A673 (cell line): ENCODE measurements around the gene MRTFA. TPM values are rescaled to one million over a fixed set of nuclear protein-coding genes. Genes with fewer than 3 reads are reported as not detected.

ENCODE experiments used
- BruUV-seq: library from RNA; stranded (reverse); fragments of 400-500 nt; replicated peaks from 2 replicates; lab custom pipeline; 2021; lab: Mats Ljungman, UMichigan
- CTCF ChIA-PET: fragments of 300-600 bp; sonication (Branson Sonifier 250); formaldehyde crosslinking; loops from one replicate; lab custom pipeline; 2022; ENCODE audit warnings: antibody characterized with exemption; lab: Charles Lee
- POLR2A ChIA-PET: fragments of 300-600 bp; sonication (Branson Sonifier 250); formaldehyde crosslinking; loops from one replicate; lab custom pipeline; 2022; ENCODE audit warnings: antibody characterized with exemption; ENCODE audit not compliant: low non-redundant PET; lab: Charles Lee
- DNase-seq: peaks from one replicate; pipeline ENCODE4 v3.0.0-alpha.2; 2015; ENCODE audit warnings: low spot score
- H3K27ac ChIP-seq: fragments of 200-600 bp; sonication (generic); 2 replicates; pipeline ENCODE4 v1.5.1; 2016; ENCODE audit warnings: mixed run types, low read depth, mild to moderate bottlenecking, mixed read lengths, antibody characterized with exemption, low read length; ENCODE audit not compliant: poor library complexity, severe bottlenecking
- H3K27me3 ChIP-seq: fragments of 200-600 bp; sonication (generic); replicated peaks from 2 replicates; pipeline ENCODE4 v1.6.1; 2017; ENCODE audit warnings: mixed run types, low read depth, mild to moderate bottlenecking, mixed read lengths, antibody characterized with exemption, low read length; ENCODE audit not compliant: insufficient read depth, poor library complexity
- H3K36me3 ChIP-seq: fragments of 200-600 bp; sonication (generic); 2 replicates; pipeline ENCODE4 v1.6.1; 2016; ENCODE audit warnings: mixed run types, mild to moderate bottlenecking, mixed read lengths, antibody characterized with exemption, low read length; ENCODE audit not compliant: insufficient read depth, poor library complexity, severe bottlenecking
- H3K4me1 ChIP-seq: fragments of 200-600 bp; sonication (generic); 2 replicates; pipeline ENCODE4 v1.6.1; 2017; ENCODE audit warnings: mixed run types, mild to moderate bottlenecking, mixed read lengths, antibody characterized with exemption, low read length; ENCODE audit not compliant: insufficient read depth, poor library complexity, severe bottlenecking
- H3K4me3 ChIP-seq: fragments of 200-600 bp; sonication (generic); 2 replicates; pipeline ENCODE4 v1.5.1; 2016; ENCODE audit warnings: low read depth, mixed run types, mild to moderate bottlenecking, mixed read lengths, low read length; ENCODE audit not compliant: poor library complexity, severe bottlenecking
- H3K9me3 ChIP-seq: fragments of 200-600 bp; sonication (generic); 2 replicates; pipeline ENCODE4 v1.6.1; 2016; ENCODE audit warnings: mixed run types, low read depth, mild to moderate bottlenecking, mixed read lengths, antibody characterized with exemption, low read length; ENCODE audit not compliant: poor library complexity, severe bottlenecking
- CTCF ChIP-seq: fragments of 300-800, 200-600 bp; sonication (generic); conservative IDR thresholded peaks from 2 replicates; pipeline ENCODE4 v1.5.1; 2017; ENCODE audit warnings: low read depth, mild to moderate bottlenecking, antibody characterized with exemption, low read length, moderate library complexity, mixed read lengths
- EZH2 ChIP-seq: fragments of 200-600 bp; sonication (generic); IDR thresholded peaks from 2 replicates; pipeline ENCODE4 v1.6.1; 2017; ENCODE audit warnings: borderline replicate concordance, low read depth, mild to moderate bottlenecking, mixed read lengths, antibody characterized with exemption, low read length; ENCODE audit not compliant: poor library complexity, severe bottlenecking
- intact Hi-C: fragments of 100-400 bp; cut with micrococcal nuclease; formaldehyde crosslinking; loops from one replicate; pipeline ENCODE4 v1.10.0; 2022; ENCODE audit not compliant: unreplicated experiment
- total RNA-seq: library from RNA; stranded (reverse); gene quantifications from 2 replicates; pipeline ENCODE4 v1.2.3, GENCODE V29; 2021

The MRTFA gene
- total RNA-seq, 1 experiment from 2014 or later = 35.8 TPM

- H3K9me3 ChIP-seq = no peaks in the 10 kb centered on the region
- H3K27me3 ChIP-seq = no peaks in the 10 kb centered on the region
- H3K36me3 ChIP-seq = no peaks in the 10 kb centered on the region
- intact Hi-C loops = loop anchor here (5.0 kb wide), 1 partner anchor 105 kb away; no protein-coding TSS in a partner anchor
- peaks cover 9% of the 10 kb centered on the region for H3K4me1 ChIP-seq
- ChIA-PET CTCF (interaction anchor here (1.0 to 1.2 kb wide), 2 partner anchors 9 to 285 kb away, joined by 3 to 5 read pairs; no protein-coding TSS in a partner anchor), POLR2A (no interaction called here)
- TF ChIP-seq EZH2 = no peak
- no peak for TF ChIP-seq CTCF
- DNase-seq = no peak
- peak overlapping the region; percentile 96 for H3K4me3 ChIP-seq
- no TSS peak for BruUV-seq
- peak overlapping the region; percentile 80 for H3K27ac ChIP-seq
Measured at GRCh38 chr22:40637183-40638150, 948 bp upstream of the MRTFA start.

GRCh38 chr22:40635940-40636379 is 559 bp downstream of the MRTFA start:
- intact Hi-C loops = loop anchor here (5.0 kb wide), 1 partner anchor 104 kb away; no protein-coding TSS in a partner anchor
- no peak for DNase-seq
- H3K27ac ChIP-seq = peak overlapping the region; percentile 80
- POLR2A ChIA-PET = no interaction called here
- H3K4me1 ChIP-seq = peaks cover 9% of the 10 kb centered on the region
- H3K4me3 ChIP-seq = peak overlapping the region; percentile 96
- TF ChIP-seq EZH2 (no peak), CTCF (no peak)
- BruUV-seq = no TSS peak
- H3K9me3 ChIP-seq = no peaks in the 10 kb centered on the region
- no peaks in the 10 kb centered on the region for H3K36me3 ChIP-seq
- H3K27me3 ChIP-seq = no peaks in the 10 kb centered on the region
- CTCF ChIA-PET = interaction anchor here (1.2 kb wide), 1 partner anchor 11 kb away, joined by 5 read pairs; no protein-coding TSS in a partner anchor

GRCh38 chr22:40635043-40635939 is 1.2 kb downstream of the MRTFA start:
- BruUV-seq = TSS peak; percentile 43

More at GRCh38 chr22:40635043-40635939, 1.2 kb downstream of the MRTFA start:
- Histone ChIP-seq H3K4me3 (peak overlapping the region; percentile 96), H3K36me3 (no peaks in the 10 kb centered on the region), H3K9me3 (no peaks in the 10 kb centered on the region), H3K27me3 (no peaks in the 10 kb centered on the region), H3K4me1 (peaks cover 9% of the 10 kb centered on the region), H3K27ac (no peak overlapping the region)
- intact Hi-C loops = loop anchor here (5.0 kb wide), 1 partner anchor 103 kb away; no protein-coding TSS in a partner anchor
- no peak for DNase-seq
- TF ChIP-seq EZH2 (no peak), CTCF (no peak)
- ChIA-PET POLR2A (interaction anchor here (0.7 kb wide), 1 partner anchor 936 kb away, joined by 9 read pairs; no protein-coding TSS in a partner anchor), CTCF (no interaction called here)
